ENCODE measurements around the gene GRK3.

The GRK3 gene

GRCh38 chr22:25764270-25765015 is 200.0 kb downstream of the GRK3 start:
- no peak for DNase-seq

DNA sequence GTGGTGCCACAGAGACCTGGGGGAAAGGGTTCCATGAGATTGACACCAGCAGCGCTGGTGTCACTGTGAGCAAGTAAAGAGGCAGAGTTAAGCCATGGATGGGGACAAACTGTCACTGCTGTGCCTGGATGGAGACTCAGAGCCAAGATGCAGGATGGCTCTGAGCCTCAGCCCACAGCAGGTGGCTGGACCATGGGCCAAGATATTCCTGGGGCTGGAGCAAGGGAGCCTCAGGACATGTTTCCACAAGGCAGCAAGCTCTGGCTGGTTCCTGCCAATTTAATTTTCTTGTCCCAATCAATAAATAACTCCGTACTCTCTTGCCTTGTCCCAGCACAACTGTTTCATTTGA is 200.5 kb downstream of the GRK3 start:
- no peak for DNase-seq

- DNase-seq = no peak
Observed at GRCh38 chr22:25765801-25766200, 201.3 kb downstream of the GRK3 start.

GRCh38 chr22:25766418-25766817 is 201.9 kb downstream of the GRK3 start:
- no peak for DNase-seq

DNA sequence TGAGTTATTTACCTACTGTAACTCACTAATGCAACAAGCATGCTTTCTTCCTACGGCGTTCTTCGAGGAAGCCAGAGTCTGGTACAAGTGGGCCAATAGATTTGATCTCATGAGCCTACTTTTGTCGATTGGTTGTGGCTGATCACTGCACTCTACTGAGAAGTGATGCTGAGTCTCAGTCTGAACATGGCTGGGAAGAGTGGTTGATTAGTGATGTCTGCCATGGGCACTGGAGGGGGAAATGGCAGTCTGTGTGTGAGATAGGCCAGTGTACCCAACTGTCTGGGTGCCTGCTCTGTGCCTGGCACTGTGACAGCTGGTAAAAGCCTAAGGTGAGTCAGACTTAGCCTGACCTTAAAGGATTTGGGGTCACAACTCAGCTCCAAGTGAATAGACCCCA is 205.9 kb downstream of the GRK3 start:
- no peak for DNase-seq

DNA sequence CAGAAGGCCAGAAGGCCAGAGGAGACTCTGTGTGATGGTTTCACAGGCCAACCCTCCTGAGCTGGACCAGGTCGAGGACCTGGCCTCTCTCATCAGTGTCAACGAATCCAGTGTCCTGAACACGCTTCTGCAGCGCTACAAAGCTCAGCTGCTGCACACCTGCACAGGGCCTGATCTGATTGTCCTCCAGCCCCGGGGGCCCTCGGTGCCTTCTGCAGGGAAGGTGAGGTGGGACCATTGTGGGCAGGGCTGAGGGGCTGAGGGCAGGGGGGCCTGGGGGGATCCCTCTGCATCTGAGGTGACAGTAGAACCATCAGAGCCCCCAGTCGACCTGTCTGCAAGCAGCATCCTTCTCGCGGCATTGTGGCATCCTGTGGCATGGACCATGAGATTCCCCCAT is 207.8 kb downstream of the GRK3 start:
- no peak for DNase-seq

DNA sequence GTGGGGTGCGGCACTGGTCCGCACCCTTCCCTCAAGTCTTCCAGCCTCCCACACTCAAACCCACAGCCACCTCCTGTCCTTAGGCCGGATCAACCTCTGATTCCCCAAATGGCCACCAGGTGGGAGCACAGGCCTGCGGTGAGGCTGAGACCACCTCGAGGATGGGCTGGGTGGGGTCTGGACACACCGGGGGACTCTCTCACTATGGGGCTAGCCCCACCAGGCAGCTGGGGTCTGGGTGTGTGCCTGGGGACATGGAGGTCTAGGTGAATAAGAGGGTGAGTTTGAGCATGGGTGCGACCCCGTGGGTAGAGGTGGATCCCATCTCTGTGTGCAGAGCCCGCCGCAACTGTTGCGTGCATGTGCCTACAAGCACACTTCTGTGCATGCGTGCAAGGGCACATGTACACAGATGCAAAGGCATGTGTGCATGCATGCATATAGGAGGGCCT is 210.1 kb downstream of the GRK3 start:
- no peak for DNase-seq

GRCh38 chr22:25775531-25775930 is 211.1 kb downstream of the GRK3 start:
- no peak for DNase-seq

DNA sequence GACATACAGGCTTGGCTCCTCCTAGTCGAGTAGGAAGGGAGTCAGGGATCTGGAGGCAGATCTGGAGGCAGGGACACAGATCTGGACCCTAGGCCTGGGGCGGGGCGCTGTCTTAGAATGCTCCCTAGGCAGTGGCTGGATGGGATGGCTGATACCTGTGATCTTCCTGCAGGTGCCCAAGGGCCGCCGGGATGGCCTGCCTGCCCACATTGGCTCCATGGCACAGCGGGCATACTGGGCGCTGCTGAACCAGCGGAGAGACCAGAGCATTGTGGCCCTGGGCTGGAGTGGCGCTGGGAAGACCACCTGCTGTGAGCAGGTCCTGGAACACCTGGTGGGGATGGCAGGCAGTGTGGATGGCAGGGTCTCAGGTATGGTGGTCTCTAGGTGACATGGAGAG is 212.9 kb downstream of the GRK3 start:
- DNase-seq = no peak

DNA sequence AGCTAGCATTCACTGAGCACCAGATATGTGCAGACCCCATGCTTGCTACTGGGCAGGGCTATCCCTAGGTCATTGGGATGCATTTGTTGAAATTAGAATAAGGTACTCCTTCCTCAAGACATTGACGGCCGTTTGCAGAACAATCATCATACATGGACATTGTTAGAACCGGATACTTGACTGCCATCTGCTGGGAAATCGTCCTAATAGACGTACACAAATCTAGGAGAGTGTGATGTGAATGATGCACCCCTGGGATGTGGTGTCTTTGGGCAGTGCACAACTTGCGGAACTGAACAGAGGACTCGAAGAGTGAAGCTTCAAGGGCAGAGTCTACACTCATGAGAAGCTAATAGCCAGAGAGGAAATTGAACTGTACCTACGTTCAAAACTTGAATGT is 213.4 kb downstream of the GRK3 start:
- no peak for DNase-seq
